Sigmoid colon (tissue), 4 donors: ENCODE results near the gene TASOR2.

Experiments used
- CTCF ChIP-seq, 4 experiments: fragments of 450-650 bp in 3 of 4; fragments of 200-600 bp in 1 of 4; IDR thresholded peaks; one replicate each; pipeline ENCODE4 v1.5.1; 2016 to 2019; ENCODE audit warnings: antibody characterized with exemption in 4 of 4, mild to moderate bottlenecking in 3 of 4, moderate library complexity in 2 of 4
- EP300 ChIP-seq, 4 donors: sonication (generic); formaldehyde crosslinking; IDR thresholded peaks; one replicate each; pipeline ENCODE4 v1.6.1; 2017; ENCODE audit warnings: antibody characterized with exemption in 4 of 4
- POLR2A ChIP-seq, 2 donors: fragments of 450-650 bp; IDR thresholded peaks; one replicate each; pipeline ENCODE4 v1.6.1; 2016; ENCODE audit warnings: antibody characterized with exemption in 2 of 2, mild to moderate bottlenecking in 2 of 2, moderate library complexity in 2 of 2
- POLR2AphosphoS5 ChIP-seq, 4 donors: sonication (generic); formaldehyde crosslinking; IDR thresholded peaks; one replicate each; pipeline ENCODE4 v1.6.1; 2017; ENCODE audit warnings: antibody characterized with exemption in 4 of 4

- TF ChIP-seq POLR2AphosphoS5 (IDR thresholded peaks at IDR 0.05) (no peak), POLR2A (IDR thresholded peaks at IDR 0.05) (no peak), CTCF (IDR thresholded peaks at IDR 0.05) (no peak), EP300 (IDR thresholded peaks at IDR 0.05) (no peak)
Measured at GRCh38 chr10:5656737-5657579, 27.7 kb upstream of the TASOR2 start.
